GM18867 (cell line): ENCODE results near the gene PMVK.
A peak's percentile ranks its signal among the peaks of the same experiment; 100 is the strongest.
"Not testable (repeated sequence)": the region's sequence is repeated elsewhere in the genome, so short reads cannot be mapped to it uniquely, and the experiment has no call there.

ENCODE experiments used
- ATAC-seq: cut with Tn5 transposase; IDR thresholded peaks from one replicate; pipeline ENCODE4 v1.9.1; 2021; ENCODE audit warnings: mild to moderate bottlenecking, moderate library complexity; ENCODE audit not compliant: unreplicated experiment

The PMVK gene

GRCh38 chr1:154936555-154937084 lies at the start of gene PMVK:
PMVK (minus strand) TSS chr1:154936719; CDS start chr1:154936685, 34 bp downstream.
- peak; percentile 80 for ATAC-seq

GRCh38 chr1:154983776-154984466 lies 47.4 kb upstream of the PMVK start:
- no peak for ATAC-seq

- peak; percentile 95 for ATAC-seq
Observed at GRCh38 chr1:154982897-154983648, 46.6 kb upstream of the PMVK start, which contains the start of gene FLAD1. FLAD1 (plus strand) TSS chr1:154983344; CDS start chr1:154983695, 351 bp downstream.

GRCh38 chr1:154982341-154982740 lies 45.8 kb upstream of the PMVK start:
- ATAC-seq: no peak

GRCh38 chr1:154978360-154978759 lies 41.8 kb upstream of the PMVK start:
- ATAC-seq: no peak

GRCh38 chr1:154977762-154978161 lies 41.2 kb upstream of the PMVK start:
- ATAC-seq: not testable (repeated sequence)

- no peak for ATAC-seq
Observed at GRCh38 chr1:154975409-154976059, 39.0 kb upstream of the PMVK start.

GRCh38 chr1:154974808-154975408 lies 38.4 kb upstream of the PMVK start:
- peak; percentile 41 for ATAC-seq

- ATAC-seq: peak; percentile 77
Observed at GRCh38 chr1:154974102-154974807, 37.7 kb upstream of the PMVK start, which contains the start of gene CKS1B. CKS1B (plus strand) TSS chr1:154974681; CDS start chr1:154974746, 65 bp downstream.

- peak; percentile 14 for ATAC-seq
Observed at GRCh38 chr1:154973344-154974101, 37.0 kb upstream of the PMVK start.

GRCh38 chr1:154972517-154973343 lies 36.2 kb upstream of the PMVK start:
- no peak for ATAC-seq

- ATAC-seq: no peak
Observed at GRCh38 chr1:154972213-154972516, 35.6 kb upstream of the PMVK start.

- no peak for ATAC-seq
Observed at GRCh38 chr1:154971341-154971998, 35.0 kb upstream of the PMVK start.

GRCh38 chr1:154970631-154971340 lies 34.3 kb upstream of the PMVK start, which contains the start of gene SHC1:
SHC1 (minus strand) TSS chr1:154970747; CDS start chr1:154970526, 221 bp downstream.
- ATAC-seq: no peak

GRCh38 chr1:154969860-154970452 lies 33.4 kb upstream of the PMVK start:
- ATAC-seq: no peak

- ATAC-seq: no peak
Observed at GRCh38 chr1:154969246-154969645, 32.7 kb upstream of the PMVK start.

- ATAC-seq: no peak
Observed at GRCh38 chr1:154968731-154969130, 32.2 kb upstream of the PMVK start.
